Activated T-cell treated with anti-CD3 and anti-CD28 coated beads for 48 hours (primary cell): ENCODE data around the gene ARMCX4.
"Not testable (repeated sequence)": the region's sequence is repeated elsewhere in the genome, so short reads cannot be mapped to it uniquely, and the experiment has no call there.

Experiments used
- DNase-seq: peaks from one replicate; pipeline ENCODE4 v3.0.0-alpha.2; 2020; ENCODE audit warnings: low read depth

ARMCX4 gene

GRCh38 chrX:101485212-101485949 is at the start of gene ARMCX4:
TSS of gene ARMCX4 (plus strand) at chrX:101485456. CDS start at chrX:101488590, 3,134 bp downstream.
- DNase-seq = peak; percentile 41

GRCh38 chrX:101442085-101442484 is 43.2 kb upstream of the ARMCX4 start:
- no peak for DNase-seq

GRCh38 chrX:101449279-101449678 is 36.0 kb upstream of the ARMCX4 start:
- DNase-seq = no peak

- no peak for DNase-seq
These were observed 35.2 kb upstream of the ARMCX4 start for GRCh38 chrX:101450085-101450484.

GRCh38 chrX:101450961-101451360 is 34.3 kb upstream of the ARMCX4 start:
- no peak for DNase-seq

- no peak for DNase-seq
These were observed 33.2 kb upstream of the ARMCX4 start for GRCh38 chrX:101452056-101452455.

- no peak for DNase-seq
These were observed 24.6 kb upstream of the ARMCX4 start for GRCh38 chrX:101460669-101461068.

GRCh38 chrX:101462892-101463291 is 22.4 kb upstream of the ARMCX4 start:
- DNase-seq = no peak

GRCh38 chrX:101478366-101478765 is 6.9 kb upstream of the ARMCX4 start:
- DNase-seq = no peak

- DNase-seq = no peak
These were observed 3.0 kb upstream of the ARMCX4 start for GRCh38 chrX:101482296-101482695.

GRCh38 chrX:101483705-101484104 is 1.6 kb upstream of the ARMCX4 start:
- DNase-seq = no peak

- no peak for DNase-seq
These were observed 1.1 kb upstream of the ARMCX4 start for GRCh38 chrX:101484135-101484534.

- DNase-seq = no peak
These were observed 3.5 kb downstream of the ARMCX4 start for GRCh38 chrX:101488796-101489195.

GRCh38 chrX:101491943-101492342 is 6.7 kb downstream of the ARMCX4 start:
- DNase-seq = no peak

GRCh38 chrX:101493225-101493624 is 8.0 kb downstream of the ARMCX4 start:
- DNase-seq = no peak

GRCh38 chrX:101502929-101503328 is 17.7 kb downstream of the ARMCX4 start:
- not testable (repeated sequence) for DNase-seq

- no peak for DNase-seq
These were observed 22.1 kb downstream of the ARMCX4 start for GRCh38 chrX:101507372-101507771.

- DNase-seq = no peak
These were observed 22.7 kb downstream of the ARMCX4 start for GRCh38 chrX:101507986-101508385.

- DNase-seq = no peak
These were observed 45.7 kb downstream of the ARMCX4 start for GRCh38 chrX:101530944-101531343.
